Islet of Langerhans (tissue), 1 donor: Measurements from ENCODE around the gene TMEM44.
"Not testable (repeated sequence)": the region's sequence is repeated elsewhere in the genome, so short reads cannot be mapped to it uniquely, and the experiment has no call there.

Source experiments
- FAIRE-seq: peaks from one replicate; lab custom pipeline; 2011; peaks lifted over from hg19 to GRCh38; lab: Jason Lieb, UNC

Gene TMEM44

GRCh38 chr3:194555175-194556062 lies 77.8 kb downstream of the TMEM44 start:
- FAIRE-seq, result no peak

GRCh38 chr3:194554473-194555123 lies 78.6 kb downstream of the TMEM44 start:
- no peak for FAIRE-seq

GRCh38 chr3:194552327-194552949 lies 80.8 kb downstream of the TMEM44 start:
- FAIRE-seq, result no peak

- no peak for FAIRE-seq
Measured at GRCh38 chr3:194549853-194550252, 83.4 kb downstream of the TMEM44 start.

- no peak for FAIRE-seq
Measured at GRCh38 chr3:194548346-194549321, 84.6 kb downstream of the TMEM44 start.

GRCh38 chr3:194547042-194547441 lies 86.2 kb downstream of the TMEM44 start:
- no peak for FAIRE-seq

GRCh38 chr3:194545538-194545937 lies 87.7 kb downstream of the TMEM44 start:
- not testable (repeated sequence) for FAIRE-seq

- no peak for FAIRE-seq
Measured at GRCh38 chr3:194543550-194543949, 89.7 kb downstream of the TMEM44 start.

GRCh38 chr3:194541483-194541882 lies 91.7 kb downstream of the TMEM44 start:
- FAIRE-seq, result no peak

GRCh38 chr3:194540274-194540905 lies 92.8 kb downstream of the TMEM44 start:
- FAIRE-seq, result no peak

GRCh38 chr3:194539498-194539897 lies 93.7 kb downstream of the TMEM44 start:
- FAIRE-seq, result no peak

GRCh38 chr3:194537732-194538247 lies 95.4 kb downstream of the TMEM44 start:
- FAIRE-seq, result no peak
